ENCODE data around the gene OR51B2. TPM values are rescaled to one million over a fixed set of nuclear protein-coding genes. Genes with fewer than 3 reads are reported as not detected.
"Not testable (repeated sequence)": the region's sequence is repeated elsewhere in the genome, so short reads cannot be mapped to it uniquely, and the experiment has no call there.

Gene OR51B2
- total RNA-seq = not detected

GRCh38 chr11:5324197-5324596 is at the start of gene OR51B2:
Gene OR51B2, minus strand, starts transcription at chr11:5324297. Its CDS starts 0 bp downstream, at chr11:5324297.
- Histone ChIP-seq H3K27me3 (replicated peaks; ENCODE audit: insufficient read depth) (no peaks in the 10 kb centered on the region), H3K36me3 (no peaks in the 10 kb centered on the region), H3K9me3 (no peaks in the 10 kb centered on the region), H3K27ac (no peak within 1 kb of the TSS), H3K4me3 (no peak within 1 kb of the TSS), H3K4me1 (ENCODE audit: control insufficient read depth in 1 of 2, low read depth in 2 of 2) (no peaks in the 10 kb centered on the region)
- ATAC-seq (ENCODE audit: insufficient number of reproducible peaks, low FRiP score, low read depth) (no peak), DNase-seq (ENCODE audit: low spot score) (no peak)
- no peak for TF ChIP-seq CTCF (IDR thresholded peaks at IDR 0.05)

GRCh38 chr11:5369789-5370188 is 45.7 kb upstream of the OR51B2 start:
- no peak overlapping the region for H3K27ac ChIP-seq
- no peak for TF ChIP-seq CTCF (IDR thresholded peaks at IDR 0.05)
- H3K4me1 ChIP-seq (ENCODE audit: control insufficient read depth in 1 of 2, low read depth in 2 of 2) = peaks cover 6 to 17% of the 10 kb centered on the region in 2 donors
- peaks cover 3% of the 10 kb centered on the region for H3K9me3 ChIP-seq
- no peaks in the 10 kb centered on the region for H3K36me3 ChIP-seq
- H3K27me3 ChIP-seq (replicated peaks; ENCODE audit: insufficient read depth) = no peaks in the 10 kb centered on the region
- H3K4me3 ChIP-seq = no peak overlapping the region
- DNase-seq (ENCODE audit: low spot score) (no peak), ATAC-seq (ENCODE audit: insufficient number of reproducible peaks, low FRiP score, low read depth) (no peak)

GRCh38 chr11:5368502-5369043 is 44.5 kb upstream of the OR51B2 start:
- no peak overlapping the region for H3K27ac ChIP-seq
- no peaks in the 10 kb centered on the region for H3K36me3 ChIP-seq
- TF ChIP-seq CTCF (IDR thresholded peaks at IDR 0.05) = no peak
- no peaks in the 10 kb centered on the region for H3K27me3 ChIP-seq (replicated peaks; ENCODE audit: insufficient read depth)
- peaks cover 3% of the 10 kb centered on the region for H3K9me3 ChIP-seq
- DNase-seq (ENCODE audit: low spot score) = no peak
- ATAC-seq (ENCODE audit: insufficient number of reproducible peaks, low FRiP score, low read depth) = no peak
- H3K4me3 ChIP-seq = no peak overlapping the region
- H3K4me1 ChIP-seq (ENCODE audit: control insufficient read depth in 1 of 2, low read depth in 2 of 2) = peaks cover 6 to 17% of the 10 kb centered on the region in 2 donors

GRCh38 chr11:5367448-5368074 is 43.5 kb upstream of the OR51B2 start:
- DNase-seq (ENCODE audit: low spot score) (no peak), ATAC-seq (ENCODE audit: insufficient number of reproducible peaks, low FRiP score, low read depth) (no peak)
- peak overlapping the region; percentile 5 for H3K4me3 ChIP-seq
- H3K36me3 ChIP-seq = no peaks in the 10 kb centered on the region
- H3K4me1 ChIP-seq (ENCODE audit: control insufficient read depth in 1 of 2, low read depth in 2 of 2) = peaks cover 6 to 17% of the 10 kb centered on the region in 2 donors
- H3K9me3 ChIP-seq = no peaks in the 10 kb centered on the region
- H3K27ac ChIP-seq = peak overlapping the region in 1 of 2 donors; percentile 23
- H3K27me3 ChIP-seq (replicated peaks; ENCODE audit: insufficient read depth) = no peaks in the 10 kb centered on the region
- no peak for TF ChIP-seq CTCF (IDR thresholded peaks at IDR 0.05)

- Histone ChIP-seq H3K36me3 (no peaks in the 10 kb centered on the region), H3K27me3 (replicated peaks; ENCODE audit: insufficient read depth) (no peaks in the 10 kb centered on the region), H3K4me1 (ENCODE audit: control insufficient read depth in 1 of 2, low read depth in 2 of 2) (peaks cover 6 to 17% of the 10 kb centered on the region in 2 donors), H3K9me3 (no peaks in the 10 kb centered on the region), H3K27ac (no peak overlapping the region), H3K4me3 (no peak overlapping the region)
- no peak for ATAC-seq (ENCODE audit: insufficient number of reproducible peaks, low FRiP score, low read depth)
- DNase-seq (ENCODE audit: low spot score) = no peak
- no peak for TF ChIP-seq CTCF (IDR thresholded peaks at IDR 0.05)
Observed at GRCh38 chr11:5366856-5367255, 42.8 kb upstream of the OR51B2 start.

- not testable (repeated sequence) for DNase-seq (ENCODE audit: low spot score); H3K4me3 ChIP-seq; H3K27ac ChIP-seq; H3K9me3 ChIP-seq; H3K36me3 ChIP-seq; H3K27me3 ChIP-seq (replicated peaks; ENCODE audit: insufficient read depth); ATAC-seq (ENCODE audit: insufficient number of reproducible peaks, low FRiP score, low read depth)
- H3K4me1 ChIP-seq (ENCODE audit: control insufficient read depth in 1 of 2, low read depth in 2 of 2) = peaks cover 6 to 17% of the 10 kb centered on the region in 2 donors
Observed at GRCh38 chr11:5366365-5366764, 42.3 kb upstream of the OR51B2 start.

Measured in thoracic aorta (tissue), 2 donors.